GM12873 (cell line): ENCODE measurements around the gene C16orf86.
A peak's percentile ranks its signal among the peaks of the same experiment; 100 is the strongest.

ENCODE experiments used
- CTCF ChIP-seq: IDR thresholded peaks from 2 replicates; pipeline ENCODE4 v1.5.1; 2012; ENCODE audit warnings: low read depth, mild to moderate bottlenecking, moderate library complexity, low read length, control low read depth; ENCODE audit not compliant: insufficient read depth; ENCODE audit errors: missing control alignments

The C16orf86 gene

GRCh38 chr16:67672306-67672705 lies 5.7 kb downstream of the C16orf86 start:
- no peak for TF ChIP-seq CTCF

GRCh38 chr16:67672739-67673662 lies 6.4 kb downstream of the C16orf86 start:
- TF ChIP-seq CTCF = peak; percentile 93

- no peak for TF ChIP-seq CTCF
Observed at GRCh38 chr16:67673712-67674580, 7.3 kb downstream of the C16orf86 start.

GRCh38 chr16:67674851-67675578 lies 8.4 kb downstream of the C16orf86 start:
- TF ChIP-seq CTCF = no peak

GRCh38 chr16:67675579-67675935 lies 8.9 kb downstream of the C16orf86 start:
- no peak for TF ChIP-seq CTCF

GRCh38 chr16:67675999-67676398 lies 9.4 kb downstream of the C16orf86 start:
- no peak for TF ChIP-seq CTCF

- no peak for TF ChIP-seq CTCF
Observed at GRCh38 chr16:67676516-67676915, 9.9 kb downstream of the C16orf86 start.
